GM21526 (cell line): Measurements from ENCODE around the gene SPINT1.

ENCODE experiments used
- ATAC-seq: cut with Tn5 transposase; IDR thresholded peaks from one replicate; pipeline ENCODE4 v1.9.1; 2021; ENCODE audit warnings: moderate library complexity; ENCODE audit not compliant: unreplicated experiment, low FRiP score

SPINT1 gene

DNA sequence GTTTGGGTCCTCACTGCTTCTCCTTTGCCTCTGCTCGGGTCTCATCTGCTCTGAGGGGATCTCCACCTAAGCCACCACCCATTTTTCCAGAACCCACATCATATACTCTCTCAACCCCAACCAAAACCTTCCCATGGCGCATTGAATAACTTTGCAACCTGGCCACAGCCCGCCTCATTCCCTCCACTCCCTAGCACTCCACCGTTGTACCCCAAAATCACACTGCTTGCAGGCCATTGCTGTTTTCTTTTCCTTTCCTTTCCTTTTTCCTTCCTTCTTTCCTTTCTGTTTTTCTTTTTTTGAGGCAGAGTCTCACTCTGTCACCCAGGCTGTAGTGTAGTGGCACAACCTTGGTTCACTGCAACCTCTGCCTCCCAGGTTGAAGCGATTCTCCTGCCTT is 47.3 kb downstream of the SPINT1 start:
- no peak for ATAC-seq

DNA sequence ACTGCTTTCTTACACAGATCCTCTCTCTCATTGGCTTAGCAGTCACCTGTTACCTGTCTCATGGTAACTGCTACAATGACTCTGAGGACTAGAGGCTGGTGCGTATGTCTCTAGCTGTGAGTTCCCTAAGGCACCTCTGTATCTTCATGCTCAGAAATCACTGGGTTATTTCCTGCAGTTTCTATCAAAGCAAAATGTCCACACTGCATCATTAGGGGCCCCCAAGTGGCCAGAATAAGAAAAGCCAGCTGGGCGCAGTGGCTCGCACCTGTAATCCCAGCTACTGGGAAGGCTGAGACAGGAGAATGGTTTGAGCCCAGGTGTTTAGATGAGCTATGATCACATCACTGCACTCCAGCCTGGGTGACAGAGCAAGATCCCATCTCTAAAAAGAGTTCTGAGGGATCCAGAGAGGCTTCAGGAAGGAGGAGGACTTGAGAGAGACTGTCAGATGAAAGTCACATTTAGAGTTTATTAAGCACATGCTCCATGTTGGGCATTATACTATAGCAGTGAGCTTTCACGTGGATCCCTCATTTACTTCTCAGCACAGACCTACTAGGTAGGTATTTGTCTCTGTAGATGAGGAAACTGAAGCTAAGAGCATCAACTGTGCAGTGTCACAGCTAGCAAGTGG is 48.1 kb downstream of the SPINT1 start:
- ATAC-seq, result no peak

DNA sequence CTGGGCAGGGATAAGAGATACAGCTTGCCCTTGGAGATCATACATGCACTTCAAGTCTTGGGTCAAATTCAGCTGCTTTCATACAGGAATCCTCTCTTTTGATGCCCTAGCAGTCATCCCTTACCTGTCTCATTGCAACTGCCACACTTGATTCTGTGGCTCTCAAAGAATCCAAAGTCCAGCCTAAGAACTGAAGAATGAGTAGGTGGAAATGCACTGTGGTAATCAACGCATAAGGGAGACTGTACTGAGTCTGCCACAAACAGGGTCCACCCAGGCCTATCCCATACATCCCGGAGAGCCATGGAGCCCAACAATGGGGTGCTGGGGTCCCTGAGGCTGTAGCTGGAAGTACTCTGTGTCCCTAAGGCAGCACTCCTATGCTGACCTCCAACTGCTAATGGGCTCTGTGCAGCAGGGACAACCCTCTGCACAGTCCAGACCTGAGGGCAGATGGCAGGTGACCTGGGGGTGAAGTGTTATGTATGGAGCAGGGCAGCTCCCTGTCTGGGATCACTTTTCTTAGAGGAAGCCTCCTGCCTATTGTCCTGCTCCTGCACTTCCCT is 48.7 kb downstream of the SPINT1 start:
- no peak for ATAC-seq

DNA sequence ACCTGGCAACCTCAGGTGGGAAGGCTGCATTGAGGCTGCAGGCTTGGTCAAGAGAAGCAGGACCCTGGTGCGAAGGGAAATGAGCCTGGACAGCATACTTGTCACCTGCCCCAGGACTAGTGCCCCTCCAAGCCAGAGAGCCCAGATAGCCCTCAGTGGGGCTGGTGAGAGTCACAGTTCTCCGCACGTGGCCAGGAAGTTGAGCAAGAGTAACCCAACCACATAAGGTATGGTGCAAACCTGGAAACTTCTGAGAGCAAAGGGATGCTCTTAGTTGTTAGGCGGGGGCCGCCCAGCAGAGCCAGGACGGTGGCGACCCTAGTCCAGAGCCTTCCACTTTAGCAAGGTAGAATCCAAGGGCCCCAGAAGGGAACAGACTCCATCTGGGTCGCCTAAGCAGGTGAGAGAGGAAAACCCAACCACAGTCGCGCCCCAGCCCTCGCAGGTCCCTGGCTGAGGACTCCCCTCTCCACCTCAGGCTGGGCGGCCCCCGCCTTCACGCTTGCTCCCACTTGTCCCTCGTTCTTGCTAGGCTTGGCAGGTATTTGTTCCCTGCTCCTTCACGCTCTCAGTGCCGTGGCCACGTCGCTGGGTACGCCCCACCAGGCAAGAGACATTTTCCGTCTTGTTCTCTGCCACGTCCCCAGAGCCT is 49.3 kb downstream of the SPINT1 start:
- no peak for ATAC-seq

DNA sequence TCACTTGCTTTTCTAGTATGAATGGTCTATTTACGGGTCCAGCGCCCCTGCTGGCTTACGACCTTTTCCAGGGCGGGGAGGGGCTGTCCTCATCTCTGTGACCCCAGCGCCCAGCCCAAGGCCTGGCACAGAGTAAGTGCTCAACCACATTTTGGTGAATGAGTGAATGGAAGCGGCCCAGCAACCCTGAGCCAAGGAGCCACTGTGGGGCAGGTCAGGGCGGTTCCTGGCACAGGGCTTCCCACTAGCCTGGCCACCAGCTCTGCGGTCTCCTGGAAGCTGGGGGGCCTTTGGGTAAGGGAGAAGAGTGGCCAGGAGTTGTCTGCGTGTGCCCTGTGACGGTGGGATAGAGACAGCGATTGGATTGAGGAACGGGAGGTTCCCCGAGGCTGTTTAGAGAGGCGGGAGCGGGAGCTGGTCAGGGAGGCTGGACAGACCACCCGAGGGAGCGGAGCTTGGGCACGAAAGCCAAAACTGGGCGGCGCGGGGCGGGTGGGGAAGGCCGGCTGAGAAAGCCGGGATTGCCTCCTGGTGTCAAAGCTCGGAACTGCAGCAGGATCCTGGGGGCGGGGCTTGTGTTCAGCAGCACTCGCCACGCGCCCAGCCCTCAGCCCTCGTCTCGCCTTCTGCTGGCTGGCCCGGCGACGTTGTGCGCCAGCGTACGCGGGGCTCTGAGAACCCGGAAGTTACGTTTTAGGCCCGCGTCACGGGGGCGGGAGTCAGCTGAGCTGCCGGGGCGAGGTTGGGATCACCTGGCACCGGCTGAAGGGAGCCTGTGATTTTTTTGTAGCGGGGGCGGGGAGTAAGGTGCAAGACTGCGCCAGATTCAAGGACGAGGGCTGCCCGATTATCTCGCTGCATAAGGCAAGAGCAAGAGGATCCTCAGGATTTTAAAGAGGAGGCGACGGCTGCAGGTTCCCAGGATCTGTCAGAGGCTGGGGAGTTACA is 50.2 kb downstream of the SPINT1 start, which contains the start of gene VPS18:
Gene VPS18, plus strand, starts transcription at position 718 of the 948 bp plus-strand sequence. CDS start 319 bp downstream, outside the sequence.
- ATAC-seq, result peak; percentile 79

DNA sequence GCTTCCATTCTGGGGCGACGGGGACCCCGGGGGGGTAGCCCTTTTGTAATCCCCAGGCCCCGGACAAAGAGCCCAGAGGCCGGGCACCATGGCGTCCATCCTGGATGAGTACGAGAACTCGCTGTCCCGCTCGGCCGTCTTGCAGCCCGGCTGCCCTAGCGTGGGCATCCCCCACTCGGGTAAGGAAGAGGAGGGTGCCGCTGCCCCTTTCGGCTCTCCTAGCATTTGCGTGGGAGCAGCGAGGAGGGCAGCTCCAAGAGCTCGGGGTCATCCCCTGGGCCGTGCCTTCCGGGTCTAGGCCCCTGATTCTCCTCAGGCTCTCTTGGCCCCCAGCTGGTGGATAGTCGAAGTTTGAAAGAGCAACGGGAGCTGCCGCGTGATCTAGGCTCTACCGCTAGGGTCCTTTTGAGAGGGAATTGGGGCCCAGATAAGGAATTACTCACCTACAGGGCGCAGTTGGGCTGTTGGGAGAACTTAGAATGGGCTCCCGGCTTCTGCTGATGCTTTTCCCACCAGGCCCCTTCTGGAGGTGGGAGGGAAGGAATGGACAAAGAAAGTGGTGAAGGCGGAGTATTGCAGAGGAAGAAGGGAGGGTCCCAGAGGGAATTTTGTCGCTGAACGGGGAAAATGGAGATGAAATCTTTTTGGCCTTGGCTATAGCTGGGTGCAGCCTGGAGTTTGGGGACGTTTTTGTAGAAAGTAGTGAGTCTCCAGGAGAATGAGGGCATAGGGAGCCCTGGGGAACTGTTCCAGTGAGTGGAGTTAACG is 51.0 kb downstream of the SPINT1 start:
- peak; percentile 31 for ATAC-seq

DNA sequence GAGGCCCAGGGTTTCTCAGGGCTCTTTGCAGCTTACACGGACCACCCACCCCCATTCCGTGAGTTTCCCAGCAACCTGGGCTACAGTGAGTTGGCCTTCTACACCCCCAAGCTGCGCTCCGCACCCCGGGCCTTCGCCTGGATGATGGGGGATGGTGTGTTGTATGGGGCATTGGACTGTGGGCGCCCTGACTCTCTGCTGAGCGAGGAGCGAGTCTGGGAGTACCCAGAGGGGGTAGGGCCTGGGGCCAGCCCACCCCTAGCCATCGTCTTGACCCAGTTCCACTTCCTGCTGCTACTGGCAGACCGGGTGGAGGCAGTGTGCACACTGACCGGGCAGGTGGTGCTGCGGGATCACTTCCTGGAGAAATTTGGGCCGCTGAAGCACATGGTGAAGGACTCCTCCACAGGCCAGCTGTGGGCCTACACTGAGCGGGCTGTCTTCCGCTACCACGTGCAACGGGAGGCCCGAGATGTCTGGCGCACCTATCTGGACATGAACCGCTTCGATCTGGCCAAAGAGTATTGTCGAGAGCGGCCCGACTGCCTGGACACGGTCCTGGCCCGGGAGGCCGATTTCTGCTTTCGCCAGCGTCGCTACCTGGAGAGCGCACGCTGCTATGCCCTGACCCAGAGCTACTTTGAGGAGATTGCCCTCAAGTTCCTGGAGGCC is 55.8 kb downstream of the SPINT1 start:
- ATAC-seq, result no peak

DNA sequence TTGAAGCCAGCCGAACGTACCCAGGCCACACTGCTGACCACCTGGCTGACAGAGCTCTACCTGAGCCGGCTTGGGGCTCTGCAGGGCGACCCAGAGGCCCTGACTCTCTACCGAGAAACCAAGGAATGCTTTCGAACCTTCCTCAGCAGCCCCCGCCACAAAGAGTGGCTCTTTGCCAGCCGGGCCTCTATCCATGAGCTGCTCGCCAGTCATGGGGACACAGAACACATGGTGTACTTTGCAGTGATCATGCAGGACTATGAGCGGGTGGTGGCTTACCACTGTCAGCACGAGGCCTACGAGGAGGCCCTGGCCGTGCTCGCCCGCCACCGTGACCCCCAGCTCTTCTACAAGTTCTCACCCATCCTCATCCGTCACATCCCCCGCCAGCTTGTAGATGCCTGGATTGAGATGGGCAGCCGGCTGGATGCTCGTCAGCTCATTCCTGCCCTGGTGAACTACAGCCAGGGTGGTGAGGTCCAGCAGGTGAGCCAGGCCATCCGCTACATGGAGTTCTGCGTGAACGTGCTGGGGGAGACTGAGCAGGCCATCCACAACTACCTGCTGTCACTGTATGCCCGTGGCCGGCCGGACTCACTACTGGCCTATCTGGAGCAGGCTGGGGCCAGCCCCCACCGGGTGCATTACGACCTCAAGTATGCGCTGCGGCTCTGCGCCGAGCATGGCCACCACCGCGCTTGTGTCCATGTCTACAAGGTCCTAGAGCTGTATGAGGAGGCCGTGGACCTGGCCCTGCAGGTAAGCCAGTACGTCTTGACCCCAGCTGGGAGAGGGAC is 56.6 kb downstream of the SPINT1 start:
- ATAC-seq, result no peak

DNA sequence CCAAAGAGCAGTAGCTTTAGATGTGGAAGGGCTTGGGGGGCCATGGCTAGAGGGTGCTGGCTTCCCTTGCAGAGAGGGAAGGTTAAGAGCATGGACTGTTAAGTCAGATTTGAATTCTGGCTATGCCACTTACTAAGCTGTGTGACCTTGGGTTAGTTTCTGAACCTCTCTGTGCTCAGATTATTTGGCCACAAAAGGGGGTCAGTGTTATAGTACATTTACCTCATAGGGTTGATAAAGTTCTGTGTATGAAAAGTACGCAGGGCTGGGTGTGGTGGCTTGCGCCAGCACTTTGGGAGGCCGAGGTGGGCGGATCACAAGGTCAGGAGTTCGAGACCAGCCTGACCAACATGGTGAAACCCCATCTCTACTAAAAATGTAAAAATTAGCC is 57.2 kb downstream of the SPINT1 start:
- ATAC-seq, result no peak

DNA sequence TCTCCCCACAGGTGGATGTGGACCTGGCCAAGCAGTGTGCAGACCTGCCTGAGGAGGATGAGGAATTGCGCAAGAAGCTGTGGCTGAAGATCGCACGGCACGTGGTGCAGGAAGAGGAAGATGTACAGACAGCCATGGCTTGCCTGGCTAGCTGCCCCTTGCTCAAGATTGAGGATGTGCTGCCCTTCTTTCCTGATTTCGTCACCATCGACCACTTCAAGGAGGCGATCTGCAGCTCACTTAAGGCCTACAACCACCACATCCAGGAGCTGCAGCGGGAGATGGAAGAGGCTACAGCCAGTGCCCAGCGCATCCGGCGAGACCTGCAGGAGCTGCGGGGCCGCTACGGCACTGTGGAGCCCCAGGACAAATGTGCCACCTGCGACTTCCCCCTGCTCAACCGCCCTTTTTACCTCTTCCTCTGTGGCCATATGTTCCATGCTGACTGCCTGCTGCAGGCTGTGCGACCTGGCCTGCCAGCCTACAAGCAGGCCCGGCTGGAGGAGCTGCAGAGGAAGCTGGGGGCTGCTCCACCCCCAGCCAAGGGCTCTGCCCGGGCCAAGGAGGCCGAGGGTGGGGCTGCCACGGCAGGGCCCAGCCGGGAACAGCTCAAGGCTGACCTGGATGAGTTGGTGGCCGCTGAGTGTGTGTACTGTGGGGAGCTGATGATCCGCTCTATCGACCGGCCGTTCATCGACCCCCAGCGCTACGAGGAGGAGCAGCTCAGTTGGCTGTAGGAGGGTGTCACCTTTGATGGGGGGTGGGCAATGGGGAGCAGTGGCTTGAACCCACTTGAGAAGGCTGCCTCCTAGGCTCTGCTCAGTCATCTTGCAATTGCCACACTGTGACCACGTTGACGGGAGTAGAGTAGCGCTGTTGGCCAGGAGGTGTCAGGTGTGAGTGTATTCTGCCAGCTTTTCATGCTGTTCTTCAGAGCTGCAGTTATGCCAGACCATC is 59.0 kb downstream of the SPINT1 start:
- ATAC-seq, result no peak

DNA sequence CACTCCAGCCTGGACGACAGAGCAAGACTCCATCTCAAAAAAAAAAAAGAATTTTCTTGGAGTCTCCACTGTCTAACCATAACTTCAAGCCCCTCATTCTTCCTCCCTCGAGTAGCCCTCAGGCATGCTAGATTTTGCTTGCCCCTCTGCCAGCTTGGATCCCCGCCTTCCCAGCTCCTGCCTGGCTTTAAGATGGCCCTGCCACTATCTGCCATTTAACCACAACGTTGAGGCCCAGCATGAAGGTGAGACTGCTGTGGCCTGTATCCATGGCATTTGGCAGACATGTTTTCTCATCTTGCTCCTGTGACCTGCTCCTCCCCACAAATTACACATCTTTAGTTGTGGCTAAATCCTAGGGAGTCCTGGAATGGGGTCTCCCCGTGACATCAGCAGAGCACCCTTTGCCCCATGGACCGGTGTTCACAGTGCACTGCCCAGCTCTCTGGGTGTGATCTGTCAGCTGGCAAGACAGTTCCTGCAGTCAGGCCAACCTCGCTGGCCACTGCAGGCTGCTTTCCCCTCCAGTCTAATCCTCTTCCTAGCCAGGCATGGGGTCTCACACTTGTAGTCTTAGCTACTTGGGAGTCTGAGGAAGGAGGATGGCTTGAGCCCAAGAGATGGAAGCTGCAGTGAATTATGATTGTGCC is 60.8 kb downstream of the SPINT1 start:
- ATAC-seq, result no peak

DNA sequence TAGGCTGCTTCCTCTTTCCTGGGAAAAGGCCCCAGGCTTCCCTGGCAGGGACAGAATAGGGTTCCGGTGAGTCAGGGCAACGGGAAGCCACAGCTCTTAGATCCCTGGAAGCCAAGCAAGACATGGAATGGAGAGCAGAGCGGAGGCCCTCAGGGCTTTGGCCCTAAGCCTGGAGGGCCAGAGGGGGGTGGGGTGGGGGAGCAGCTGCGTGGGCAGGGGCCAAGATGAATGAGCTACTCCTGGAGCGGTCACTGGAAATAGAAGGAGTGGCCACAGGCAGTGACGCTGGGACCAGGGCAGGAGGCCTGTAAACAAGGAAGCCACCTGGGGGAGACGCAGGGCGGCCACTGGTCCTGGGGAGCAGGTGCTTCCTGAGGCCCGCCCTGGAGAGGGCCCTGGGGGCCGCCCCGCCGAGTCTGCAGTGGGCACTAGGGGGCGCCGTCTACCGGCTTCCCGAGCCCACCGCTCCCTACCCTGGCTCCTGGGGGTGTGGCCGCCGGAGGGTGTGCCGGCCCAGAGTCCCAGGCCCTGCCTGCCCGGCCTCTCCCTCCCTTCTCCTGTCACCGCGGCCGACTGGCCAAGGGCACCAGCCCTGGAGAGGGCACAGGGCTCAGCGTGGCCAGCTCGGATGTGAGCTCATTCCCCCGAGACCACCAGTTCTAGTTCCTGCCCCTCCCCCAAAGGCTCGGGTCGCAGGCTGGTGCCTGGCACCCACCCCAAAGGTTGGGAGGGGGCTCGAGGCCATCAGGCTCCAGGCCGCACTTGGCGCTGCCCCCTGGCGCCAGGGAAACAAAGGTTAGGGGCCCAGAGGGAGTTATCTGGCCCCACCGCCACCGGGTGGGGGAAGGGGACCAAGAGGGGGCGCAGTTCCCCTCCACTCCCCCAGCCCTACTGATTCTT is 62.5 kb downstream of the SPINT1 start:
- peak; percentile 44 for ATAC-seq

DNA sequence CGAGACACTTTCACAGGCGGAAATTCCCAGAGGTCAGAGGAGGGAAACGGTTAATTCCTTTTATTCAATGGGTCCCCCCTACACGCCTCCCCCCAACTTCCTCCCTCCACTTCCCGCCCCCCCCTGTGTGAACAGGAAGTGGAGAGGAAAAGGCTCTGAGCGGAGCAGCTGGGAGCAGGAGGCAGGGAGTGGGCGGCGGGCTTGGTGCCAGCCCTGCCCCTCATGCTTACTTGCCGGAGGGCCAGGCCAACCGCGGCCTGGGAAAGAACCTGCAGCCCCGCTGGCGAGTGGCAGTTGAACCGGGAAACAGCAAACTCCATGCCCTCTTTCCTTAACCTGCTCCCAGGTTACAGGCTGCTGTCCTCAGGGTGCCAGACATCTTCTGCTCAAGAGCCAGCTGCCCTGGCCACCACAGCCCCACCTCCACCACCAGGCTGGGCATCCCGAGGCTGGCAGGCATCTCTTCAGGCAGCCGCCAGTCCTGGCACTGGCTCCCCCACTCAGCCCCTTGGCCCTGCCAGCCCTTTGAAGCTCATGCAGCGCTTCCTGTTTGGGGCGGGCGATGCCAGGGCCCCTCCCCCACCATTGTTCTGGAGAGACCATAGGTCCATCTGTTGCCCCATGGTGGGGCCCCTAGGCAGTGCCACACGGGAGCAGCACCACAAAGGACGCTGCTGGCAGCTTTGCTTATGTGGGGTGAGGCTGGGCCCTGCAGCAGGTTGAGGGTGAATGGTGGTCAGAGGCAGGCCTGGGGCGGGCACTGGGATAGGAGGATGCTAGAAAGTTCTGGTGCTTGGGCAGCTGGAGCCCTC is 63.3 kb downstream of the SPINT1 start:
- ATAC-seq, result peak; percentile 5
